ENCODE measurements around the gene TLN1. TPM values are rescaled to one million over a fixed set of nuclear protein-coding genes. Genes with fewer than 3 reads are reported as not detected.
A peak's percentile ranks its signal among the peaks of the same experiment; 100 is the strongest.

TLN1 gene
- total RNA-seq, 4 donors from 2014 or later, result 126 to 179 (median 152) TPM

DNA sequence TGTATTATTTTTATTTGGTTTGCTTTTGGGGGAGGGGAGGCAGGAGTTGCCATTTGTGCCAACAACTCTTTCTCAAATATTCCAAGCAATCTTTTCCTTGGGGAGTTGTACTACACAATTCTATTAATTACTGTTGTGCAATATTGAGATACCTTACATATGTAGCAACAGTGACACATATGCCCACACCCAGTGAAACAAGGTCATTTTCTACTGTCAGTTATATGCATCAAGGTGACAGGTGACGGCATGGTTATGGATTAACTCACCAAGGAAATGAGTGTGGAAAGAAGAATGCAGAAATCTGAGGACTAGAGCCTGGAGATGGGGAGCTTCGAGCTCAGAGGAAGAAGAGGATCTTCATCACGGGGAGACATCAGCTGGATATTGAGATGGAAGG lies 39.9 kb upstream of the TLN1 start:
- Histone ChIP-seq H3K4me1 (peaks cover 21% of the 10 kb centered on the region), H3K27me3 (no peaks in the 10 kb centered on the region), H3K4me3 (no peak overlapping the region), H3K9me3 (no peaks in the 10 kb centered on the region), H3K27ac (peak overlapping the region; percentile 64), H3K36me3 (no peaks in the 10 kb centered on the region)
- no peak for TF ChIP-seq POLR2A (IDR thresholded peaks at IDR 0.05)
- TF ChIP-seq, protein P1, sequence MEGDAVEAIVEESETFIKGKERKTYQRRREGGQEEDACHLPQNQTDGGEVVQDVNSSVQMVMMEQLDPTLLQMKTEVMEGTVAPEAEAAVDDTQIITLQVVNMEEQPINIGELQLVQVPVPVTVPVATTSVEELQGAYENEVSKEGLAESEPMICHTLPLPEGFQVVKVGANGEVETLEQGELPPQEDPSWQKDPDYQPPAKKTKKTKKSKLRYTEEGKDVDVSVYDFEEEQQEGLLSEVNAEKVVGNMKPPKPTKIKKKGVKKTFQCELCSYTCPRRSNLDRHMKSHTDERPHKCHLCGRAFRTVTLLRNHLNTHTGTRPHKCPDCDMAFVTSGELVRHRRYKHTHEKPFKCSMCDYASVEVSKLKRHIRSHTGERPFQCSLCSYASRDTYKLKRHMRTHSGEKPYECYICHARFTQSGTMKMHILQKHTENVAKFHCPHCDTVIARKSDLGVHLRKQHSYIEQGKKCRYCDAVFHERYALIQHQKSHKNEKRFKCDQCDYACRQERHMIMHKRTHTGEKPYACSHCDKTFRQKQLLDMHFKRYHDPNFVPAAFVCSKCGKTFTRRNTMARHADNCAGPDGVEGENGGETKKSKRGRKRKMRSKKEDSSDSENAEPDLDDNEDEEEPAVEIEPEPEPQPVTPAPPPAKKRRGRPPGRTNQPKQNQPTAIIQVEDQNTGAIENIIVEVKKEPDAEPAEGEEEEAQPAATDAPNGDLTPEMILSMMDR (IDR thresholded peaks at IDR 0.05), result no peak
- TF ChIP-seq POLR2AphosphoS5 (IDR thresholded peaks at IDR 0.05), result no peak
- TF ChIP-seq EP300 (IDR thresholded peaks at IDR 0.05), result no peak
- DNase-seq (ENCODE audit: low spot score in 2 of 2), result no peak
- 70% methylated on average over 3 of the region's 3 CpGs for WGBS

DNA sequence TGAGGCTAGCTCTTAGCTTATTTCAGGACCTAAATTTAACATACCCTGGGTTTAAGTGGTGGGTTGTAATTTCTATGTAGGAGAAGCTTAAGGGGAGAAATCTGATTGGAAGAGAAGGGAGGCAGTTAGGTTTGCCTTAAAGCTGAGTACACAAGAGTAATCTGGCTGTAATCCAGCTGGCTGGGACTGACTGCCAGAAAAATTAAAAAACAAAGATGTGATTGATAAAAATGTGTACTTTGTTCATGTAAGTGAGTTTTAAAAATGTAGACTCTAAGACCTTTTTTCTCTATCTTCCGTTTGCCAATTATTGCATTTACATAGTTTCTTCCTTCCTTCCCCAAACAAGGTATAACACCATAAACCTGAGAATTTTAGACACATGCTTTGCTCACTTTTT lies 39.5 kb upstream of the TLN1 start:
- H3K4me3 ChIP-seq, result no peak overlapping the region
- no peak for TF ChIP-seq EP300 (IDR thresholded peaks at IDR 0.05)
- TF ChIP-seq POLR2AphosphoS5 (IDR thresholded peaks at IDR 0.05), result no peak
- TF ChIP-seq, protein P1 (IDR thresholded peaks at IDR 0.05), result no peak
- no peak for TF ChIP-seq POLR2A (IDR thresholded peaks at IDR 0.05)
- no peaks in the 10 kb centered on the region for H3K36me3 ChIP-seq
- 28% methylated on average over 1 of the region's 1 CpG for WGBS
- H3K9me3 ChIP-seq, result no peaks in the 10 kb centered on the region
- no peak for DNase-seq (ENCODE audit: low spot score in 2 of 2)
- H3K4me1 ChIP-seq, result peaks cover 21% of the 10 kb centered on the region
- no peaks in the 10 kb centered on the region for H3K27me3 ChIP-seq
- peak overlapping the region; percentile 64 for H3K27ac ChIP-seq

DNA sequence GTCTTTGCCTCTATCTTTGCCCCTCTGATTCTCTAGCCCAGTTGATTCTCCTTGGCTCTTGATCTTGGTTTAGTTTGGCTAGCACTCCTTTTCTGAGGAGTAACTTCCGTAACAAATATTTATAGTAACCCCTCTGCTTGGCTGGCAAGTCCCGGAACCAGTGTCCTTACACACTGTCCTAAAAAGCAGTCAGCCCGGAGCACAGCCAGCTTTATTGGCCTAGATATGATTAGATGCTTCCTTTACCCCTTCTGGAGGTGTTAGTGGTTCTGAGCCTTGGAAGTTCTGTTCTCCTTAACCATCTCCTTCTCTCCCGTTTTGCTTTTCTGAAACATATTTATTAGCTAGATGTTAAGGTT lies 39.1 kb upstream of the TLN1 start:
- H3K27ac ChIP-seq, result peak overlapping the region; percentile 64
- WGBS, result 22% methylated on average over 4 of the region's 4 CpGs
- H3K36me3 ChIP-seq, result no peaks in the 10 kb centered on the region
- no peak for DNase-seq (ENCODE audit: low spot score in 2 of 2)
- H3K4me1 ChIP-seq, result peaks cover 21% of the 10 kb centered on the region
- no peaks in the 10 kb centered on the region for H3K27me3 ChIP-seq
- no peak overlapping the region for H3K4me3 ChIP-seq
- TF ChIP-seq POLR2AphosphoS5 (IDR thresholded peaks at IDR 0.05), result no peak
- TF ChIP-seq, protein P1 (IDR thresholded peaks at IDR 0.05), result no peak
- H3K9me3 ChIP-seq, result no peaks in the 10 kb centered on the region

DNA sequence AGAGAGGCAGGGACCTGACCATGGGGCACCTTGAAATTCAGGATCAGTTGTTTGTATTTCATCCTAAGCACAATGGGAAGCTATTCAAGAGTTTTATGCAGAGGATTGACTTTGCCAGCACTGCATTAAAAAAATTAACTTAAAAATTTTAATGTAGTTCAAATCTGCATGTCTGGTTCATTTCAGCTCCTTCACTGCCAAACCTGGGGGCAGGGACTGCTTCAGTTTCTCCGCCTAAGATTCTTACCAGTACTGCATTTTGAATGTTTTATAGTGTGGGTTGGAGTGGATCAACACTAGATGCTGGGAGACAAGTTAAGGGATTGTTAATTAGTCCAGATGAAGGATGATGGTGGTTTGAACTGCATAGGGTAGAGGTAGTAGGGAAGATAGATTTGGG lies 37.8 kb upstream of the TLN1 start:
- H3K4me1 ChIP-seq, result peaks cover 21% of the 10 kb centered on the region
- 67% methylated on average over 1 of the region's 1 CpG for WGBS
- no peaks in the 10 kb centered on the region for H3K27me3 ChIP-seq
- H3K4me3 ChIP-seq, result no peak overlapping the region
- H3K27ac ChIP-seq, result no peak overlapping the region
- DNase-seq (ENCODE audit: low spot score in 2 of 2), result no peak
- no peaks in the 10 kb centered on the region for H3K9me3 ChIP-seq
- no peak for TF ChIP-seq POLR2AphosphoS5 (IDR thresholded peaks at IDR 0.05)
- TF ChIP-seq EP300 (IDR thresholded peaks at IDR 0.05), result no peak
- TF ChIP-seq, protein P1 (IDR thresholded peaks at IDR 0.05), result no peak
- no peak for TF ChIP-seq POLR2A (IDR thresholded peaks at IDR 0.05)
- H3K36me3 ChIP-seq, result no peaks in the 10 kb centered on the region

DNA sequence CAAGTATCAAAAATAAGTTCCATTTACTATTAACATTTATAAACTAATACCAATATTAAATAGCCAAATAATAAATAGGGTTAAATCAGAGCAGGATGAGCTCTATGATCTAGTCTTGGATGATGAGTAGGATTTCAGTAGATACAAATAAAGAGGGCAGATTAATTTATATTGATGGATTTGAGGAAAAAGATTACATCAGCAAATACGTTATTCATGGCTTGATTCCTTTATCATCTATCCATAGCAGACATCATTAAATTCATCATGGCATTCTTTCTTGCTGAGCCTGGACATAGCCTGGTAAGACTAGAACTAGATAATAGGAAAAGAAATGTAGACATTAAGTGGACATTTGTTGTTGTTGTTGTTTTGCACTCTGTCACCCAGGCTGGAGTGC lies 35.5 kb upstream of the TLN1 start:
- Histone ChIP-seq H3K36me3 (no peaks in the 10 kb centered on the region), H3K9me3 (no peaks in the 10 kb centered on the region), H3K4me3 (no peak overlapping the region), H3K27ac (no peak overlapping the region), H3K4me1 (peaks cover 21% of the 10 kb centered on the region), H3K27me3 (no peaks in the 10 kb centered on the region)
- 96% methylated on average over 1 of the region's 1 CpG for WGBS
- DNase-seq (ENCODE audit: low spot score in 2 of 2), result no peak
- TF ChIP-seq, protein P1 (IDR thresholded peaks at IDR 0.05), result no peak
- TF ChIP-seq EP300 (IDR thresholded peaks at IDR 0.05), result no peak
- no peak for TF ChIP-seq POLR2A (IDR thresholded peaks at IDR 0.05)
- TF ChIP-seq POLR2AphosphoS5 (IDR thresholded peaks at IDR 0.05), result no peak

All from suprapubic skin (tissue), 4 donors.